T-helper 2 cell treated with Interferon-gamma antibody and Interleukin-4, amounts not matched to agents 5 μg/mL and 100 μg/mL, for 36 hours (primary cell): ENCODE measurements around the gene SPACA6.
"Not testable (repeated sequence)": the region's sequence is repeated elsewhere in the genome, so short reads cannot be mapped to it uniquely, and the experiment has no call there.

Experiments used
- DNase-seq: peaks from one replicate; pipeline ENCODE4 v3.0.0; 2021; ENCODE audit warnings: low spot score
- H3K27ac Mint-ChIP-seq: one replicate; pipeline ENCODE4 v1.8.0; 2021; ENCODE audit warnings: mild to moderate bottlenecking, mixed read lengths
- H3K27me3 Mint-ChIP-seq: one replicate; pipeline ENCODE4 v1.8.0; 2021; ENCODE audit warnings: low read depth, mixed read lengths
- H3K36me3 Mint-ChIP-seq: one replicate; pipeline ENCODE4 v1.8.0; 2021; ENCODE audit warnings: low read depth, mixed read lengths
- H3K4me1 Mint-ChIP-seq: one replicate; pipeline ENCODE4 v1.8.0; 2021; ENCODE audit warnings: low read depth, mixed read lengths
- H3K4me3 Mint-ChIP-seq: one replicate; pipeline ENCODE4 v1.8.0; 2022; ENCODE audit warnings: mild to moderate bottlenecking, moderate library complexity, mixed read lengths
- H3K9me3 Mint-ChIP-seq: one replicate; pipeline ENCODE4 v1.8.0; 2021; ENCODE audit warnings: mixed read lengths

The SPACA6 gene

GRCh38 chr19:51719251-51719988, 26.3 kb downstream of the SPACA6 start:
- no peaks in the 10 kb centered on the region for H3K36me3 Mint-ChIP-seq
- H3K27ac Mint-ChIP-seq: no peak overlapping the region
- H3K9me3 Mint-ChIP-seq: no peaks in the 10 kb centered on the region
- DNase-seq: no peak
- peaks cover 36% of the 10 kb centered on the region for H3K27me3 Mint-ChIP-seq
- no peak overlapping the region for H3K4me3 Mint-ChIP-seq
- no peaks in the 10 kb centered on the region for H3K4me1 Mint-ChIP-seq

GRCh38 chr19:51721905-51722304, 28.8 kb downstream of the SPACA6 start:
- Mint-ChIP-seq H3K27ac (no peak overlapping the region), H3K4me1 (no peaks in the 10 kb centered on the region), H3K9me3 (no peaks in the 10 kb centered on the region), H3K4me3 (no peak overlapping the region), H3K27me3 (peaks cover 40% of the 10 kb centered on the region), H3K36me3 (no peaks in the 10 kb centered on the region)
- no peak for DNase-seq

GRCh38 chr19:51722492-51722891, 29.4 kb downstream of the SPACA6 start:
- H3K36me3 Mint-ChIP-seq: no peaks in the 10 kb centered on the region
- no peak overlapping the region for H3K4me3 Mint-ChIP-seq
- DNase-seq: no peak
- no peak overlapping the region for H3K27ac Mint-ChIP-seq
- H3K4me1 Mint-ChIP-seq: no peaks in the 10 kb centered on the region
- H3K9me3 Mint-ChIP-seq: no peaks in the 10 kb centered on the region
- H3K27me3 Mint-ChIP-seq: peaks cover 40% of the 10 kb centered on the region

- no peak for DNase-seq
- H3K27me3 Mint-ChIP-seq: peaks cover 29% of the 10 kb centered on the region
- H3K9me3 Mint-ChIP-seq: peaks cover 6% of the 10 kb centered on the region
- H3K36me3 Mint-ChIP-seq: no peaks in the 10 kb centered on the region
- H3K4me3 Mint-ChIP-seq: no peak overlapping the region
- no peak overlapping the region for H3K27ac Mint-ChIP-seq
- no peaks in the 10 kb centered on the region for H3K4me1 Mint-ChIP-seq
Measured at GRCh38 chr19:51724543-51724942, 31.4 kb downstream of the SPACA6 start.

GRCh38 chr19:51726049-51726448, 32.9 kb downstream of the SPACA6 start:
- H3K9me3 Mint-ChIP-seq: peaks cover 9% of the 10 kb centered on the region
- no peaks in the 10 kb centered on the region for H3K4me1 Mint-ChIP-seq
- no peak for DNase-seq
- H3K27me3 Mint-ChIP-seq: peaks cover 17% of the 10 kb centered on the region
- H3K27ac Mint-ChIP-seq: no peak overlapping the region
- no peak overlapping the region for H3K4me3 Mint-ChIP-seq
- H3K36me3 Mint-ChIP-seq: no peaks in the 10 kb centered on the region

GRCh38 chr19:51727349-51727880, 34.3 kb downstream of the SPACA6 start:
- no peak overlapping the region for H3K27ac Mint-ChIP-seq
- H3K27me3 Mint-ChIP-seq: peaks cover 14% of the 10 kb centered on the region
- no peaks in the 10 kb centered on the region for H3K4me1 Mint-ChIP-seq
- H3K4me3 Mint-ChIP-seq: no peak overlapping the region
- H3K9me3 Mint-ChIP-seq: peaks cover 9% of the 10 kb centered on the region
- no peak for DNase-seq
- H3K36me3 Mint-ChIP-seq: no peaks in the 10 kb centered on the region

GRCh38 chr19:51729781-51730180, 36.7 kb downstream of the SPACA6 start:
- no peak overlapping the region for H3K27ac Mint-ChIP-seq

GRCh38 chr19:51733742-51734522, 40.8 kb downstream of the SPACA6 start:
- peaks cover 2% of the 10 kb centered on the region for H3K27me3 Mint-ChIP-seq
- H3K36me3 Mint-ChIP-seq: no peaks in the 10 kb centered on the region
- no peak overlapping the region for H3K27ac Mint-ChIP-seq
- H3K4me1 Mint-ChIP-seq: no peaks in the 10 kb centered on the region
- DNase-seq: no peak
- no peak overlapping the region for H3K4me3 Mint-ChIP-seq
- peaks cover 4% of the 10 kb centered on the region for H3K9me3 Mint-ChIP-seq

More at GRCh38 chr19:51729781-51730180, 36.7 kb downstream of the SPACA6 start:
- Mint-ChIP-seq H3K27me3 (peaks cover 5% of the 10 kb centered on the region), H3K9me3 (peaks cover 9% of the 10 kb centered on the region), H3K4me3 (no peak overlapping the region), H3K4me1 (no peaks in the 10 kb centered on the region), H3K36me3 (no peaks in the 10 kb centered on the region)
- DNase-seq: no peak

GRCh38 chr19:51735759-51736449, 42.8 kb downstream of the SPACA6 start:
- Mint-ChIP-seq H3K4me3 (no peak overlapping the region), H3K9me3 (no peaks in the 10 kb centered on the region), H3K36me3 (no peaks in the 10 kb centered on the region), H3K27ac (no peak overlapping the region), H3K27me3 (peaks cover 2% of the 10 kb centered on the region), H3K4me1 (no peaks in the 10 kb centered on the region)
- no peak for DNase-seq

- DNase-seq: no peak
- no peaks in the 10 kb centered on the region for H3K36me3 Mint-ChIP-seq
- H3K9me3 Mint-ChIP-seq: no peaks in the 10 kb centered on the region
- no peaks in the 10 kb centered on the region for H3K4me1 Mint-ChIP-seq
- H3K27ac Mint-ChIP-seq: no peak overlapping the region
- no peak overlapping the region for H3K4me3 Mint-ChIP-seq
- peaks cover 2% of the 10 kb centered on the region for H3K27me3 Mint-ChIP-seq
Measured at GRCh38 chr19:51737389-51737788, 44.3 kb downstream of the SPACA6 start.

GRCh38 chr19:51737924-51738323, 44.8 kb downstream of the SPACA6 start:
- H3K27ac Mint-ChIP-seq: no peak overlapping the region
- H3K4me3 Mint-ChIP-seq: no peak overlapping the region
- no peak for DNase-seq
- H3K9me3 Mint-ChIP-seq: no peaks in the 10 kb centered on the region
- H3K36me3 Mint-ChIP-seq: no peaks in the 10 kb centered on the region
- H3K4me1 Mint-ChIP-seq: no peaks in the 10 kb centered on the region
- peaks cover 2% of the 10 kb centered on the region for H3K27me3 Mint-ChIP-seq

- DNase-seq, H3K27ac Mint-ChIP-seq, H3K4me1 Mint-ChIP-seq, H3K4me3 Mint-ChIP-seq, H3K27me3 Mint-ChIP-seq, H3K9me3 Mint-ChIP-seq, H3K36me3 Mint-ChIP-seq: not testable (repeated sequence)
Measured at GRCh38 chr19:51738523-51738922, 45.4 kb downstream of the SPACA6 start.

- H3K27ac Mint-ChIP-seq: no peak overlapping the region
- no peak overlapping the region for H3K4me3 Mint-ChIP-seq
- no peak for DNase-seq
- no peaks in the 10 kb centered on the region for H3K4me1 Mint-ChIP-seq
- H3K27me3 Mint-ChIP-seq: peaks cover 2% of the 10 kb centered on the region
- H3K9me3 Mint-ChIP-seq: no peaks in the 10 kb centered on the region
- H3K36me3 Mint-ChIP-seq: no peaks in the 10 kb centered on the region
Measured at GRCh38 chr19:51739466-51740213, 46.5 kb downstream of the SPACA6 start.
